NAMALWA (cell line): ENCODE data around the gene SLC39A8.

Experiments
- DNase-seq: peaks from one replicate; pipeline ENCODE4 v3.0.0-alpha.2; 2015; ENCODE audit warnings: low spot score

Gene SLC39A8

GRCh38 chr4:102341201-102341600 is 4.1 kb downstream of the SLC39A8 start:
- no peak for DNase-seq

DNA sequence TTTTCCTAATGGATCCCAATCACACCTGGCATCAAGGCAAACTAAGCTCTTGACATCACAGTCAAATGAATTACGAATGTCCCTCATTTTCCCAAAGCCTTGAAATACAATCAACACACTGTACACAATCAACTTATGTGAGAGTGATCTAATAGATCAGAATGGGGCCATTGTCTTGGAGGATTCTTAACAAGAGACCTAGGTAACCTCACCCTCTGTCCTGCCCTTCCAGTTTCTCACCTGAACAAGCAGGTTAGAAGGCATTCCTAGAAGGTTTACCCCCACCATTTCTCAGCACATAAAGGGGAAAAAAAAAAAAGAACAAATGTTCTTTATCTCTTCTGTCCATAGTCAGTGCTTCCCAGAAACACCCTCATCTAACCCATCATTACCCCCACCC is 6.3 kb downstream of the SLC39A8 start:
- DNase-seq: no peak

DNA sequence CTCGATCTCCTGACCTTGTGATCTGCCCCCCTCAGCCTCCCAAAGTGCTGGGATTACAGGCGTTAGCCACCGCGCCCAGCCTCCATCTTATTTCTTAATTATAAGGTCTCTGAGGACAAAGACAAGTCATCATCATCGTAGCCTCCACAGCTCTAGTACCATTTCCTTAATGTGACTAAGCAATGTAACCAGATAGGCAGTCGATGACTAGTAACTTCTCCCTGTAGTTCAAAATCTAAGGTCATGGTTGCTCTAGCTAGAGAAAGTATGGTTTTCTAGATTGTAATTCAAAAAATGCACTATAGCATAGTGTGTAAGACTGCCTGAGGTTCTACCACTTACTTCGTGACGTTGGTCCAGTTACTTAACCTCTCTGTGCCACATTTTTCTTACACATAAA is 6.9 kb downstream of the SLC39A8 start:
- no peak for DNase-seq

DNA sequence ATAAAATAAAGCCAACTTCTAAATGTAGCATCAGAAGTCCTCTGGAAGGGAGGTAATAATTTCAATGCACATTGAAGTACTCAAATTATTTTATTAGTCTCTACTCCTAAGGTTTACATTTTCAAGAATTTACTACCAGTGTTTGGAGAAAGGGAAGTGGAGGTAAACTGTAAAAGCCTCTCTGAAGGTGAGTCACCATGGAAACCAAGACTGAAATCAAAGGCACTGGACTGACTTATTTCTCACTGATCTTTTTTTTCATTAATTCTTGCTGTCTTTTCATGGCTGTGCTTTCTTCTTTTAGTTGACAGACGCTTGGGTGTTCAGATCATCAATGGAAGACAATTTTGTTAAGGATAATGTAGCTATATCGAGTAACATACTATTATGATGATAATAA is 9.7 kb downstream of the SLC39A8 start:
- no peak for DNase-seq

DNA sequence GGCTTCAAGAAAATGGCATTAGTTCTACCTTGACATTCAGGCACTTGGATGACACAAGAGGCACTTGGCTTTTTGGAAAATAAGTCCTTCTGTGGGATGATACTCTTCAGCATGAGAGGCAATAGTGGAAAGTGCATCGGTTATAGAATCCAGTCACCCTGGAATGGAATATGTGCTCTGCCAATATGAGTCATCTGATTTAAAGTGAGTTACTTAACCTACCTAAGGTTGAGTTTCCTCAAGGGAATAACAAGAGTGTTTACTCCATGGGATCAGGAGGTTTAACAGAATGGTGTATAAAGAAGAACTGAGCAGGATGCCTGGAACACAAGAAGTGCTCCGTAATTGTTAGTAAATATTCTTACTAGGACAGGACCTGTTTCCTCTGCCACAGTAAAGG is 10.7 kb downstream of the SLC39A8 start:
- DNase-seq: no peak

DNA sequence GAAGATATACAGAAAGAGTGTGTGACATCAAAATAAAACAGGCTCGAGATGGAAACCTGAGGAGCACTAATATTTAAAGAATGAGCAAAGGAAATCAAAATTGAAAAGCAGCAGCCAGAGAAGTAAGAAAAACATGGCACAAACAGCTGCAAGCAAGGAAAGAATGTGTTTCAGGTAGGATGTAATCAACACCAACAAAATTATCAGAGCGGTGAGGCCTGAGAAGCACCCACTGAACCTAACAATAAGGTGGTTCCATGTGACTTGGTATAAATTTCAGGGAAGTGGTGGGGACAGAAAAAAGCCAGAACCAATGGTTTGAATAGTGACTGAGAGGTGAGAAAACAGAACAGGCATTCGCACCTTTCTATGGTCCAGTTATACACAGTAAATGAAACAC is 11.5 kb downstream of the SLC39A8 start:
- no peak for DNase-seq

- DNase-seq: no peak
Measured at GRCh38 chr4:102328045-102328444, 17.2 kb downstream of the SLC39A8 start.

- DNase-seq: no peak
Measured at GRCh38 chr4:102326951-102327350, 18.3 kb downstream of the SLC39A8 start.

- no peak for DNase-seq
Measured at GRCh38 chr4:102324730-102325129, 20.6 kb downstream of the SLC39A8 start.

- DNase-seq: no peak
Measured at GRCh38 chr4:102322736-102323135, 22.5 kb downstream of the SLC39A8 start.

DNA sequence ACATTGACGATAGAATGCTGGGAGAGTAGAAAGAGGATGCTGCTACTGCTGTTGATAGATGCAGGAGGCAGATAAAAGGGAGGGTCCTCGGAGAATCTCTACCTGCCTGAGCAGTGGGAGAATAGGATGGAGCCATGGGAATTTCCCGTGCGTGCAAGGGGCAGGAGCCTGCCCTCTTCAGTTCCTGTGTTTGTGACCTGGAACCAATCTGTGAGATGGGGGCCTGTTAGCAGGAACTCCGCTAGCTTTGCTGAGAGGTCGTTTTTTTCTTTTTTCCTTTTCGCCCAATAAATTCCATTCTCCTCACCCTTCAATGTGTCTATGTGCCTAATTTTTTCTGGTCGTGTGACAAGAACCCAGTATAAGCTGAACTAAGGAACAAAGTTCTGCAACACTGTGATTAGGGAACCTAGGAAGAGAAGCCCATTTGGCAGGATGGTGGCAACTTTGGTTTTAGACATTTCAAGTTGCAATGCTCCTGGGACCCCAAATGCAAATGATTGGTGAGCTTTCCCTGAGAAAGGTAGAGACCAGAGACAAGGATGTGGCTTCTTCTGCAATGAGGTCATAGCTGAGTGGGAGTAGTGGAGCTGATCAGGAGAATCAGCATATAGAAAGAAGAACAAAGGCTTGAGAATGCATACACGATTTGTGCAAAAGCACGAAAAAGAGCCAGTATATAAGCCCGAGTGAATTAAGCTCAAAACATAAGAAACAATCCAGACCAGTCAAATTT is 23.9 kb downstream of the SLC39A8 start:
- no peak for DNase-seq

DNA sequence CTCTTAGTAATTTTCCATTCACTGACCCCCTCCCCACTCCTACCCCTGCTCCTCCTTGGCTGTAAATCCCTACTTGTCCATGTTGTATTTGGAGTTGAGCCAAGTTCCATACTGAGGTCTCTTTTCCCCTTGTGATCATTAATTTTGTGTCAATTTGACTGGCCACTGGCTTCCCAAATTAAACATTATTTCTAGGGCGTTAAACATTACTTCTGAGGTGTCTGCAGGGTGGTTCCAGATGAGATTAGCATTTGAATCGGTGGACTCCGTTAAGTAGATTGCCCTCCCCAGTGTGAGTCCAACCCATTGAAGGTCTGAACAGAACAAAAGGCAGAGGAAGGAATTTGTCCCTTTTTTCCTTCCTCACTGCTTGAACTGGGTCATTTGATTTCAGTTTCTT is 25.7 kb downstream of the SLC39A8 start:
- DNase-seq: no peak

- DNase-seq: no peak
Measured at GRCh38 chr4:102318526-102318925, 26.8 kb downstream of the SLC39A8 start.

GRCh38 chr4:102318105-102318504 is 27.2 kb downstream of the SLC39A8 start:
- DNase-seq: no peak

DNA sequence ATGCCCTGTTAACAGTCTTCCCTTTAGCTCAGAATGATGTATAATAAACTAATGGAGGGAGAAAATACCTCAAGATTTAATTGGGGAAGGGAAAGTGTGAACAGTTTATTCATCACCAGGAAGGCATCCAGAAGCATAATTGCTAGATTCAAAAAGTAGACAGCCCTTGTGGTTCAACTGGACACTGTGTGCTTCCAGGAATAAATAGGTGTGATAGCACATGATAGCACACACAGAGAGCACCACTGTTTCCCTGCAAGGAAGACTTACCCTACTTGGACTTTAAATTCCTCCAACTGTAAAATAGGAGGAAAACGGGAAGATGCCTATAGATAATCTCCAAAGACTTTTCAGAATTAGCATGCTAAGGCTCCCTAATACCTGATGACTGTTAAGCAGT is 27.8 kb downstream of the SLC39A8 start:
- DNase-seq: no peak

DNA sequence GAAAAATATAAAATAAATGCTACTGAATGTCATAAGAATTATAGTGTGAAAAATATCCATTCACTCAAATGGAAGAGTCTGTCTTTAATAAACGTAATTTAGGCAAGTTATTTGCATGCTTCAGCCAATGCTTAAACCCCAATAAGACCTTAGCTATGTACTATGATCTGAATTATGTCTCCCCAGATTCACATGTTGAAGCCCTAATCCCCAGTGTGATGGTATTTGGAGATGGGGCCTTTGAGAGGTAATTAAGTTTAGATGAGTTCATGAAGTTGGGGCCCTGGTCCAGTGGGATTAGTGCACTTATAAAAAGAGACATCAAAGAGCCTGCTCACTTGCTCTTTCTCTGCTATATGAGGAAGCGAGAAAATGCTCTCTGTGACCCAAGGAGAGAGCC is 28.7 kb downstream of the SLC39A8 start:
- no peak for DNase-seq

- no peak for DNase-seq
Measured at GRCh38 chr4:102315532-102315931, 29.8 kb downstream of the SLC39A8 start.

DNA sequence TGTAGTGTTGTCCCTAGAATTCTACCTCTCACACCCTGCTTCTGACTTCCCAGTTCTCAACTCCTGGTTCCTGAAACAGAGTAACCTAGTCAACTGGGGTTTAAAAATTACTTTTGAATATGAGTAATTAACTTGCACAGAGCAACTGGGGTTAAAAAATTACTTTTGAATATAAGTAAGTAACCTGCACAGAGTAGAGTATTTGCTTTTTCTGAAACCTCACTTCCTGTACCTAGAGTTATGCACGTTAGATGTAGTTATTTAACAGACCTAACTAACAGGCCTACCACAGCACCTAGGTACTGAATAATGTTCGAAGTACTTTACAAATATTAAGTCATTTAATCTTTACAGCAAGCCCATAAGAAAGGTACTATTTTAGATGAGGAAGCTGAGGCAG is 32.9 kb downstream of the SLC39A8 start:
- no peak for DNase-seq

DNA sequence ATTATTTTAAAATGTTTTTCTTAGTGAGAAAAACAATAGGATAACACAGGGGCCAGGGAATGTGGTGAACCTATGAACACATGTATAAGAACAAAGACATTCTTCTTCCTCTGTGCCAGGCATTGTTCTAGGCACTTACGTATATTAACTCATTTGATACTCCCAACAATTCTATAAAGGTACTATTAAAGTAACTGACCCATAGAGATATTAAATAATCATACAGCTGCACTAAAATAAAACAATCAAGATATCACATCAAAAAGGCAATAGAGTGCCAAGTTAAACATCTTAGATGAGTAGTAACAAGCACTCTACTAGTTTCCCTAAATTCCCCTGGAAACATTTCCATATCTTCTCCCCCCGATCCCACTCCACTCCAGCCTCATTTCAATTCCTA is 33.4 kb downstream of the SLC39A8 start:
- no peak for DNase-seq

- no peak for DNase-seq
Measured at GRCh38 chr4:102311407-102311806, 33.9 kb downstream of the SLC39A8 start.

- DNase-seq: peak; percentile 21
Measured at GRCh38 chr4:102308032-102308799, 37.1 kb downstream of the SLC39A8 start.

DNA sequence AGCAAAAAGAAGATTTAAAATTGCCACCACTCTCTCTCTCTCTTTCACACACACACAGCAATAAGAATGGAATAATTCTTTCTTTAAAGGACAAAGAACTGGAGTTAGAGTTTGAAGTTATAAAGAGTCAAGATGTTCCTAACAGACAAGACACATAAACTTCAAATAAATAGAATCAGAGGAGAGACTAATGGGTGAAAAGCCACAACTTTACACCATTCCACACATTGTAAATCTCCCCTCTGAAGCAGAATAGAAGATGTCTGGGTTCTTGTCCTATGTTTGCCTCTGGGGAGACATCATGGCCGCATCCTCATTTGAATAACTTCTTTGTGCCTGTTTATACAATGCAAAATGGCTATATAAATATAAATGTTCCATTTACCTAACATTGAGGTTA is 39.6 kb downstream of the SLC39A8 start:
- no peak for DNase-seq

DNA sequence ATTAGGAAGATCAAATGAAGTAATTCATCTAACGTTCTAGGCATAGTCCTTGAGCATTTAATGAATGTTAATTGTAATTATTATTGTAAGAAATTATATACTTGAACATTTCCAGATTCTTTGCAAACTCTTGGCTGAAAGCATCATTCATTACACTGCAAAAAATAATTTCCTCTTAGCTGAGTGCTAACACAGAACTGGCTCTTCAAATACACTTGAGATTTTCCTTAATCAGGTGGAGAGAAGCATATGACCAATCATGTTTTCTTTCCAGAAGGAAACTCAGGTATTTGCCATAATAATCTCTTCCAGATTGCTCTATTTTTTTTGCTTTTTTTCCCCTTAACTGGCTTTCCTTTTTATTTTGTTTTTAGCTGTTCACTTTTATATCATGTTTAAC is 42.5 kb downstream of the SLC39A8 start:
- DNase-seq: no peak

DNA sequence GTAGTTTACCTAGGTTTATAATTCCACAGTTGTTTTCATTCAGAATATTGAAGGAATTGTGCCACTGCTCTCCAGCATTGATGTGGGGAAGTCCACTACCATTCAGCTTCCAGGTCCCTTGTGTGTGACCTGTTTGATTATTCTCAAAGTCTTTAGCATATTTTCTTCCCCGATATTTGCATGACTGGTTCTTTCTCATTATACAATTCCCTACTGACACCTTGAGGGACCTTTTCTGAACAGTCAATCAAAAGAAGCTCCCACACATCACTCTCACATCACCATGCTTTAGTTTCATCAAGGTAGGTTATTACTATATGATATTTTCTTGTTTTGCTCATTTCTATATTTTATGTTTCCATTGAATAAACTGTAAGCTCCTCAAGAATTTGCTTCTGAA is 44.1 kb downstream of the SLC39A8 start:
- no peak for DNase-seq
